ENCODE data around the gene NMNAT3. TPM values are rescaled to one million over a fixed set of nuclear protein-coding genes. Genes with fewer than 3 reads are reported as not detected.

The NMNAT3 gene
- total RNA-seq, 3 donors from 2014 or later: 6.6 to 17.3 (median 9.2) TPM

DNA sequence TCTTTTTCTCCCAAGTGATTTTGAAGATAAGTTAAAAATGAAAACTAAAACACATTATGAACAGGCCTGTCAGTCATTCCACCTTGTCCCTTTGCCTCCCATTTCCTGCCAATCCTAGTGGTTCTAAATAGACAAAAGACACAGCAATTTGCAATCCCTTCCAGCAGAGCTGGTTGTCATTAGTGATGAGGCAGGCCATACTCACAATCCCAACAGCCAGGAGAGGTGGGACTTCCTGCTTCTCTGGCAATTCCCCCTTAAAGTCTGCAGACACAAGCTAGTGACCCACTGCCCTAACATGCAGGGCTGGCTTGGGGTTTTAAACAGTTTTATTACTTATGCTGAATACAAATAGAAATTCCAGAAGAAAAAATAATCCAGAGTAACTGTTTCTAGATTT lies 99.9 kb downstream of the NMNAT3 start:
- H3K4me1 ChIP-seq: no peaks in the 10 kb centered on the region
- intact Hi-C loops (cut with DNase I; ENCODE audit: low total_unique reads): no loop called here
- no peaks in the 10 kb centered on the region for H3K27me3 ChIP-seq
- H3K27ac ChIP-seq: no peak overlapping the region
- H3K9me3 ChIP-seq: no peaks in the 10 kb centered on the region
- no peak for TF ChIP-seq POLR2AphosphoS5 (IDR thresholded peaks at IDR 0.05)
- TF ChIP-seq, protein P1, sequence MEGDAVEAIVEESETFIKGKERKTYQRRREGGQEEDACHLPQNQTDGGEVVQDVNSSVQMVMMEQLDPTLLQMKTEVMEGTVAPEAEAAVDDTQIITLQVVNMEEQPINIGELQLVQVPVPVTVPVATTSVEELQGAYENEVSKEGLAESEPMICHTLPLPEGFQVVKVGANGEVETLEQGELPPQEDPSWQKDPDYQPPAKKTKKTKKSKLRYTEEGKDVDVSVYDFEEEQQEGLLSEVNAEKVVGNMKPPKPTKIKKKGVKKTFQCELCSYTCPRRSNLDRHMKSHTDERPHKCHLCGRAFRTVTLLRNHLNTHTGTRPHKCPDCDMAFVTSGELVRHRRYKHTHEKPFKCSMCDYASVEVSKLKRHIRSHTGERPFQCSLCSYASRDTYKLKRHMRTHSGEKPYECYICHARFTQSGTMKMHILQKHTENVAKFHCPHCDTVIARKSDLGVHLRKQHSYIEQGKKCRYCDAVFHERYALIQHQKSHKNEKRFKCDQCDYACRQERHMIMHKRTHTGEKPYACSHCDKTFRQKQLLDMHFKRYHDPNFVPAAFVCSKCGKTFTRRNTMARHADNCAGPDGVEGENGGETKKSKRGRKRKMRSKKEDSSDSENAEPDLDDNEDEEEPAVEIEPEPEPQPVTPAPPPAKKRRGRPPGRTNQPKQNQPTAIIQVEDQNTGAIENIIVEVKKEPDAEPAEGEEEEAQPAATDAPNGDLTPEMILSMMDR (IDR thresholded peaks at IDR 0.05): no peak
- no peak for TF ChIP-seq POLR2A (IDR thresholded peaks at IDR 0.05)
- H3K36me3 ChIP-seq: no peaks in the 10 kb centered on the region
- no peak overlapping the region for H3K4me3 ChIP-seq
- DNase-seq (ENCODE audit: low spot score in 2 of 2): no peak

DNA sequence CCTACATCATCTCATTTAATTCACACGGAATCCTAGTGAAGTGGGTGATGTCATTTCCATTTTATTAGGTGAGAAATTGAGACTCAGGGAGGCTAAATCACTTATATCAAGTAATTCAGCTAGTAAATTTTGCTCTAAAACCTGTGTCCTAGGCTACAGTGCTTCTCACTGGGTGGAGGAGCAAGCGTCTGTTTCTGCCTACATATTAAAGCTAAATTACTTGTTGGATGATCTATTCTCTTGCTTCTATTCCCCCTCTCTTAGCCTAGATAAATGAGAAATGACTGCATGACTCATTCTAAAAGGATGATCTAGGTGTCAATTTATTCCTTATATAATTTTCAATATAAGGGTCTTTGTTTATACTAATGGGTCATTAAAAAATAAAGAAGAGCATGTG lies 100.4 kb downstream of the NMNAT3 start:
- DNase-seq (ENCODE audit: low spot score in 2 of 2): no peak
- H3K4me1 ChIP-seq: no peaks in the 10 kb centered on the region
- TF ChIP-seq, protein P1 (IDR thresholded peaks at IDR 0.05): no peak
- no peak for TF ChIP-seq POLR2A (IDR thresholded peaks at IDR 0.05)
- TF ChIP-seq POLR2AphosphoS5 (IDR thresholded peaks at IDR 0.05): no peak
- H3K36me3 ChIP-seq: no peaks in the 10 kb centered on the region
- intact Hi-C loops (cut with DNase I; ENCODE audit: low total_unique reads): no loop called here
- no peaks in the 10 kb centered on the region for H3K27me3 ChIP-seq
- no peak overlapping the region for H3K27ac ChIP-seq
- H3K9me3 ChIP-seq: no peaks in the 10 kb centered on the region
- no peak overlapping the region for H3K4me3 ChIP-seq

DNA sequence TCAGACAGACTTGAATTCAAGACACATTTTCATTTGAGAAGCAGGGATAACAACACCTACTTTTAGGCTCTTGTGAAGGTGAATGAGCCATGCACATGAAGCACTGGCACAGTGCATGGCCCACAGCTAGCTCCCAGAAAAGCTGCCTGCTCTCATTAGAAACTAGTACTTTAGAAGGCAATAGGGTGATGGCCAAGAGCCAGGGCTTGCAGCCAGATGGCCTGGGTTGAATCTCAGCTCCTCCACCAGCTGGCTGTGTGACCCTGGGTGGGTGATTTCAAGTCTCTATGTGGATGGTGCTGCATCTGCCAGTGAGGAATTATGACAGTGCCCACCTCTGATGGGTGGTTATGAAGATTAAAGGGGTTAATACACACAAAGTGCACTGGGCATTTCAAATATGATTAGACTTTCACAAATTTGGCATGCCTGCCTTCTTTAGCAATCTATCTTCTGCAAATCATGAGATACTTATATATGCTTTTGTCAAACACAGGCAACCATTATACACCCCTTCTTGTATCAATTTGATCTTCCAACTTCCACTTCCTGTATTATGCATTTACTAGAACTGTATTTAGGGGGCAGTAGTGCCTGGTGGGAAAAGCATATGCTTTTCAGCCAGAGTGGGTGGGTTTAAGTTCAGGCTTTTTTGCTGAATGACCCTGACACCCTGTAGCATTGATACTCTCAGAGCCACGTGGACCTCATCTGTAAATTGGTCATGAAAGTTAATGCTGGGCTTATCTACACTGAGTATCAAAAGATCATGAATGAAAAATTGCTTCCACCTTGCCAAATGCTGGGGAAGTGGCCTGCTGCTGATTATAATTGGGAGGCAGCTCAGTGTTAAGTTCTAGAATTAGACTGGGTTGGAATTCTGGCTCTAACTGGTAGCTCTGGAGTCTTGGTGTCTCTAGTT lies 103.5 kb downstream of the NMNAT3 start:
- intact Hi-C loops (cut with DNase I; ENCODE audit: low total_unique reads): no loop called here
- H3K9me3 ChIP-seq: no peaks in the 10 kb centered on the region
- TF ChIP-seq, protein P1 (IDR thresholded peaks at IDR 0.05): no peak
- H3K36me3 ChIP-seq: no peaks in the 10 kb centered on the region
- DNase-seq (ENCODE audit: low spot score in 2 of 2): no peak
- H3K27me3 ChIP-seq: no peaks in the 10 kb centered on the region
- no peaks in the 10 kb centered on the region for H3K4me1 ChIP-seq
- no peak overlapping the region for H3K4me3 ChIP-seq
- H3K27ac ChIP-seq: no peak overlapping the region

DNA sequence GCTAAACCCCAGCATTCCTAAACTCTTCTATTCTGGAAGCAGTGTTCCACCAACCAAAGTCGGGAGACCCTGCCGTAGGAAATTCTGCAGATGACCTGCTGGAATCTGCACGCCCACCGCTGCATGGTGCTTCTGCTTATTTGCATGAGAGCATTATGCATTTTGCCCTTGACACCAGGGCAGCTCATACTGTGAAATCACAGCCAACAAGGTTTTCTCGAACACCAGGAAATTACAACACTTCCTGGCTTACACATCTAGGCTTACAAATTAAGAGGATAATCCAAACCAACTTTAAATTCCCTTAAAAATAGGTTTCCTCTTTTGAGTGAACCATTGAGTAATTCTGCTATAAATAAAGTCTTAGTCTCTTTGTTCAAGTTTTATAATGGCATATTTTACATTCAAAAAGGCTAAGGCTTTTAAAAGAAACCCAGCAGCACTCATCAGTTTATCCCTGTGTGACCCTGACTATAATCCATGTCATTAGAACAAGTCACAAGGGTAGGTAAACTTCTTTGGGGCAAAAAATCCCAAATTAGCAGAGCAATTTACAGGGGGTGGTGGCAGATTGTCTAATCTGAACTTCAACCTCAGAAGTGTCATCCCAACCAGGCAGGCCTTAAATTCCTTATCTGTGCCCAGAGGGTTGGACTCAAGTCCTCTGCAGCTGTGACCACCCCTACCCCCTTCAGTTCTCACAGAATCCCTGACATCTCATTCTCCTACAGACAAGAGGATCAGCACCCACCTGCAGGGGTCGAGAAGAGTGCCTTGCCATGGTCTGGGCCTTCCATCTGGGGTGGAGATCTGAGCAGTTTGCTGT lies 104.7 kb downstream of the NMNAT3 start:
- TF ChIP-seq, protein P1 (IDR thresholded peaks at IDR 0.05): no peak
- no peak for TF ChIP-seq POLR2AphosphoS5 (IDR thresholded peaks at IDR 0.05)
- TF ChIP-seq POLR2A (IDR thresholded peaks at IDR 0.05): no peak
- H3K4me1 ChIP-seq: no peaks in the 10 kb centered on the region
- no peak overlapping the region for H3K4me3 ChIP-seq
- H3K27me3 ChIP-seq: no peaks in the 10 kb centered on the region
- no peak overlapping the region for H3K27ac ChIP-seq
- no peaks in the 10 kb centered on the region for H3K36me3 ChIP-seq
- intact Hi-C loops (cut with DNase I; ENCODE audit: low total_unique reads): no loop called here
- H3K9me3 ChIP-seq: no peaks in the 10 kb centered on the region
- DNase-seq (ENCODE audit: low spot score in 2 of 2): no peak

DNA sequence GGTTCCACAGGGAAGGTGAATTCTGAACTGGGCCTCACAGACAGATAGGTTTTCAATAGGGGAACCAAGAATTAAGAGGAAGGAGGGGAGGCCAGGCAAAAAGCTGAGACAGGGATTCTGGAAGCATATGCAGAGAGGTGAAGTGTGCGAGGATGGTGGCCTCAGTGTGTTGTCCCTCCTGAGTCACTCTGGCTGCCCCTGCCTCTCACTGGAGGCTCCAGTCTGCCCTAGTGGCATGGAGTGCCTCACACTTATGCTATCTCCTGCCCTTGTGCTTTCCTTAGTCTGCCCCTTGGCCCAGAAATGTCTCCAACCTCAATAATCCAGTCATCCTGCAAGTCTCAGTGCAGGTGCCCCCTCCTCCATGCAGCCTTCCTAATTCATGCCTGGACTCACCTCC lies 106.1 kb downstream of the NMNAT3 start:
- intact Hi-C loops (cut with DNase I; ENCODE audit: low total_unique reads): no loop called here
- DNase-seq (ENCODE audit: low spot score in 2 of 2): no peak
- TF ChIP-seq, protein P1 (IDR thresholded peaks at IDR 0.05): no peak
- TF ChIP-seq POLR2A (IDR thresholded peaks at IDR 0.05): no peak
- no peak for TF ChIP-seq POLR2AphosphoS5 (IDR thresholded peaks at IDR 0.05)
- H3K27me3 ChIP-seq: no peaks in the 10 kb centered on the region
- no peaks in the 10 kb centered on the region for H3K4me1 ChIP-seq
- H3K36me3 ChIP-seq: no peaks in the 10 kb centered on the region
- no peak overlapping the region for H3K27ac ChIP-seq
- H3K4me3 ChIP-seq: no peak overlapping the region
- H3K9me3 ChIP-seq: no peaks in the 10 kb centered on the region

Measured in breast epithelium (tissue), 4 donors.